PFSK-1 (cell line): ENCODE data around the gene LOXL4.

Experiments
- FOXP2 ChIP-seq: optimal IDR thresholded peaks from 2 replicates; pipeline ENCODE3; 2011; ENCODE audit warnings: borderline replicate concordance, control low read depth, inconsistent platforms; ENCODE audit not compliant: insufficient read depth; ENCODE audit errors: extremely low read length, extremely low read depth
- POLR2AphosphoS5 ChIP-seq: IDR thresholded peaks from 2 replicates; pipeline ENCODE4 v1.6.1; 2012; ENCODE audit warnings: low read depth, mild to moderate bottlenecking, control low read depth, low read length, moderate library complexity
- SIN3A ChIP-seq: IDR thresholded peaks from 2 replicates; pipeline ENCODE4 v1.6.1; 2012; ENCODE audit warnings: mild to moderate bottlenecking, low read length, moderate library complexity, borderline replicate concordance; ENCODE audit not compliant: insufficient read depth
- TAF1 ChIP-seq: IDR thresholded peaks from 2 replicates; pipeline ENCODE4 v1.6.1; 2012; ENCODE audit warnings: low read length, control low read depth, borderline replicate concordance; ENCODE audit not compliant: insufficient read depth
- TF ChIP-seq, protein P1 (sequence below), 2 experiments: IDR thresholded peaks; 2 replicates each; pipeline versions ENCODE4 v1.6.1 to v1.8.0; 2011 to 2012; ENCODE audit warnings: low read depth in 2 of 2, low read length in 2 of 2, control low read depth in 1 of 2, inconsistent platforms in 1 of 2, mild to moderate bottlenecking in 1 of 2, moderate library complexity in 1 of 2; ENCODE audit not compliant: insufficient read depth in 1 of 2

Gene LOXL4

GRCh38 chr10:98273057-98273850 lies 5.3 kb upstream of the LOXL4 start:
- TF ChIP-seq, protein P1, sequence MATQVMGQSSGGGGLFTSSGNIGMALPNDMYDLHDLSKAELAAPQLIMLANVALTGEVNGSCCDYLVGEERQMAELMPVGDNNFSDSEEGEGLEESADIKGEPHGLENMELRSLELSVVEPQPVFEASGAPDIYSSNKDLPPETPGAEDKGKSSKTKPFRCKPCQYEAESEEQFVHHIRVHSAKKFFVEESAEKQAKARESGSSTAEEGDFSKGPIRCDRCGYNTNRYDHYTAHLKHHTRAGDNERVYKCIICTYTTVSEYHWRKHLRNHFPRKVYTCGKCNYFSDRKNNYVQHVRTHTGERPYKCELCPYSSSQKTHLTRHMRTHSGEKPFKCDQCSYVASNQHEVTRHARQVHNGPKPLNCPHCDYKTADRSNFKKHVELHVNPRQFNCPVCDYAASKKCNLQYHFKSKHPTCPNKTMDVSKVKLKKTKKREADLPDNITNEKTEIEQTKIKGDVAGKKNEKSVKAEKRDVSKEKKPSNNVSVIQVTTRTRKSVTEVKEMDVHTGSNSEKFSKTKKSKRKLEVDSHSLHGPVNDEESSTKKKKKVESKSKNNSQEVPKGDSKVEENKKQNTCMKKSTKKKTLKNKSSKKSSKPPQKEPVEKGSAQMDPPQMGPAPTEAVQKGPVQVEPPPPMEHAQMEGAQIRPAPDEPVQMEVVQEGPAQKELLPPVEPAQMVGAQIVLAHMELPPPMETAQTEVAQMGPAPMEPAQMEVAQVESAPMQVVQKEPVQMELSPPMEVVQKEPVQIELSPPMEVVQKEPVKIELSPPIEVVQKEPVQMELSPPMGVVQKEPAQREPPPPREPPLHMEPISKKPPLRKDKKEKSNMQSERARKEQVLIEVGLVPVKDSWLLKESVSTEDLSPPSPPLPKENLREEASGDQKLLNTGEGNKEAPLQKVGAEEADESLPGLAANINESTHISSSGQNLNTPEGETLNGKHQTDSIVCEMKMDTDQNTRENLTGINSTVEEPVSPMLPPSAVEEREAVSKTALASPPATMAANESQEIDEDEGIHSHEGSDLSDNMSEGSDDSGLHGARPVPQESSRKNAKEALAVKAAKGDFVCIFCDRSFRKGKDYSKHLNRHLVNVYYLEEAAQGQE (IDR thresholded peaks at IDR 0.05; ENCODE audit: insufficient read depth in 1 of 2, low read depth in 2 of 2, low read length in 2 of 2), result no peak
- TF ChIP-seq FOXP2 (no peak), SIN3A (no peak), TAF1 (no peak), POLR2AphosphoS5 (no peak)

GRCh38 chr10:98272656-98273055 lies 4.7 kb upstream of the LOXL4 start:
- TF ChIP-seq POLR2AphosphoS5 (no peak), TAF1 (no peak)
- TF ChIP-seq, protein P1 (IDR thresholded peaks at IDR 0.05; ENCODE audit: insufficient read depth in 1 of 2, low read depth in 2 of 2, low read length in 2 of 2), result no peak

- TF ChIP-seq FOXP2, result no peak
- TF ChIP-seq, protein P1 (IDR thresholded peaks at IDR 0.05; ENCODE audit: insufficient read depth in 1 of 2, low read depth in 2 of 2, low read length in 2 of 2), result no peak
- no peak for TF ChIP-seq TAF1
- TF ChIP-seq SIN3A, result no peak
- no peak for TF ChIP-seq POLR2AphosphoS5
Measured at GRCh38 chr10:98272245-98272644, 4.3 kb upstream of the LOXL4 start.

- TF ChIP-seq SIN3A (no peak), TAF1 (no peak), POLR2AphosphoS5 (no peak), FOXP2 (no peak)
- TF ChIP-seq, protein P1 (IDR thresholded peaks at IDR 0.05; ENCODE audit: insufficient read depth in 1 of 2, low read depth in 2 of 2, low read length in 2 of 2), result no peak
Measured at GRCh38 chr10:98270786-98271185, 2.8 kb upstream of the LOXL4 start.
